GM19193 (cell line): ENCODE results near the gene CCKAR.

ENCODE experiments used
- POLR2A ChIP-seq: IDR thresholded peaks from 4 replicates; pipeline ENCODE4 v1.6.1; 2011; ENCODE audit not compliant: insufficient read depth, insufficient read length; ENCODE audit errors: extremely low read depth

The CCKAR gene

GRCh38 chr4:26490111-26490959 lies at the start of gene CCKAR:
TSS of gene CCKAR (minus strand) at chr4:26490484. CDS start at chr4:26490267, 217 bp downstream.
- TF ChIP-seq POLR2A = no peak

- TF ChIP-seq POLR2A = no peak
Measured at GRCh38 chr4:26533685-26534084, 43.4 kb upstream of the CCKAR start.

GRCh38 chr4:26531491-26532116 lies 41.3 kb upstream of the CCKAR start:
- no peak for TF ChIP-seq POLR2A

GRCh38 chr4:26530099-26530498 lies 39.8 kb upstream of the CCKAR start:
- no peak for TF ChIP-seq POLR2A

- no peak for TF ChIP-seq POLR2A
Measured at GRCh38 chr4:26529479-26529878, 39.2 kb upstream of the CCKAR start.

- TF ChIP-seq POLR2A = no peak
Measured at GRCh38 chr4:26525771-26526150, 35.5 kb upstream of the CCKAR start.

GRCh38 chr4:26525136-26525770 lies 35.0 kb upstream of the CCKAR start:
- TF ChIP-seq POLR2A = no peak

GRCh38 chr4:26524011-26524410 lies 33.7 kb upstream of the CCKAR start:
- TF ChIP-seq POLR2A = no peak

- TF ChIP-seq POLR2A = no peak
Measured at GRCh38 chr4:26522478-26522877, 32.2 kb upstream of the CCKAR start.

GRCh38 chr4:26520728-26521450 lies 30.6 kb upstream of the CCKAR start:
- no peak for TF ChIP-seq POLR2A

- no peak for TF ChIP-seq POLR2A
Measured at GRCh38 chr4:26515936-26516335, 25.7 kb upstream of the CCKAR start.

GRCh38 chr4:26510334-26510964 lies 20.2 kb upstream of the CCKAR start:
- TF ChIP-seq POLR2A = no peak

- TF ChIP-seq POLR2A = no peak
Measured at GRCh38 chr4:26509681-26510333, 19.5 kb upstream of the CCKAR start.

- no peak for TF ChIP-seq POLR2A
Measured at GRCh38 chr4:26507286-26507685, 17.0 kb upstream of the CCKAR start.
